Measurements from ENCODE around the gene RDX.
"Not testable (repeated sequence)": the region's sequence is repeated elsewhere in the genome, so short reads cannot be mapped to it uniquely, and the experiment has no call there.

The RDX gene

GRCh38 chr11:110217223-110217877 lies 79.1 kb downstream of the RDX start:
- no peaks in the 10 kb centered on the region for H3K9me2 ChIP-seq (replicated peaks; ENCODE audit: low read depth, low read length)
- no peaks in the 10 kb centered on the region for H3K79me2 ChIP-seq (ENCODE audit: insufficient read depth, low read length)
- no peaks in the 10 kb centered on the region for H3F3A ChIP-seq (ENCODE audit: low read depth)
- H2AFZ ChIP-seq (ENCODE audit: low read length): no peak overlapping the region
- no peak overlapping the region for H3K9ac ChIP-seq (ENCODE audit: low read depth, low read length, poor library complexity, severe bottlenecking)
- no peak overlapping the region for H3K4me2 ChIP-seq (ENCODE audit: low read depth, low read length, poor library complexity, severe bottlenecking)
- no peak for TF ChIP-seq EZH2phosphoT487 (IDR thresholded peaks at IDR 0.05; ENCODE audit: borderline replicate concordance)
- H3K36me3 ChIP-seq (ENCODE audit: insufficient read depth, low read length): no peaks in the 10 kb centered on the region
- no peaks in the 10 kb centered on the region for H3K27me3 ChIP-seq (ENCODE audit: insufficient read depth, low read length, poor library complexity, severe bottlenecking)
- no peak overlapping the region for H3K4me3 ChIP-seq (ENCODE audit: low read length, poor library complexity, severe bottlenecking)
- no peaks in the 10 kb centered on the region for H4K20me1 ChIP-seq (ENCODE audit: insufficient read depth, low read length, poor library complexity, severe bottlenecking)
- no peaks in the 10 kb centered on the region for H3K9me3 ChIP-seq (ENCODE audit: insufficient read depth, low read depth, low read length)
- no peaks in the 10 kb centered on the region for H3K4me1 ChIP-seq (ENCODE audit: insufficient read depth, low read length, poor library complexity, severe bottlenecking)

GRCh38 chr11:110209313-110209694 lies 87.1 kb downstream of the RDX start:
- H3K4me2 ChIP-seq (ENCODE audit: low read depth, low read length, poor library complexity, severe bottlenecking); H3K4me1 ChIP-seq (ENCODE audit: insufficient read depth, low read length, poor library complexity, severe bottlenecking); H3K36me3 ChIP-seq (ENCODE audit: insufficient read depth, low read length); H3F3A ChIP-seq (ENCODE audit: low read depth); H3K79me2 ChIP-seq (ENCODE audit: insufficient read depth, low read length); H3K9me2 ChIP-seq (replicated peaks; ENCODE audit: low read depth, low read length); H3K9ac ChIP-seq (ENCODE audit: low read depth, low read length, poor library complexity, severe bottlenecking); H4K20me1 ChIP-seq (ENCODE audit: insufficient read depth, low read length, poor library complexity, severe bottlenecking); H3K9me3 ChIP-seq (ENCODE audit: insufficient read depth, low read depth, low read length); H3K4me3 ChIP-seq (ENCODE audit: low read length, poor library complexity, severe bottlenecking); H2AFZ ChIP-seq (ENCODE audit: low read length); H3K27me3 ChIP-seq (ENCODE audit: insufficient read depth, low read length, poor library complexity, severe bottlenecking): not testable (repeated sequence)

GRCh38 chr11:110208678-110209312 lies 87.6 kb downstream of the RDX start:
- H3K27me3 ChIP-seq (ENCODE audit: insufficient read depth, low read length, poor library complexity, severe bottlenecking); H3F3A ChIP-seq (ENCODE audit: low read depth); H3K9me3 ChIP-seq (ENCODE audit: insufficient read depth, low read depth, low read length); H3K4me1 ChIP-seq (ENCODE audit: insufficient read depth, low read length, poor library complexity, severe bottlenecking); H3K9me2 ChIP-seq (replicated peaks; ENCODE audit: low read depth, low read length); H2AFZ ChIP-seq (ENCODE audit: low read length); H3K9ac ChIP-seq (ENCODE audit: low read depth, low read length, poor library complexity, severe bottlenecking); H3K36me3 ChIP-seq (ENCODE audit: insufficient read depth, low read length); H4K20me1 ChIP-seq (ENCODE audit: insufficient read depth, low read length, poor library complexity, severe bottlenecking); H3K4me3 ChIP-seq (ENCODE audit: low read length, poor library complexity, severe bottlenecking); H3K4me2 ChIP-seq (ENCODE audit: low read depth, low read length, poor library complexity, severe bottlenecking); H3K79me2 ChIP-seq (ENCODE audit: insufficient read depth, low read length): not testable (repeated sequence)

GRCh38 chr11:110207123-110207522 lies 89.3 kb downstream of the RDX start:
- no peaks in the 10 kb centered on the region for H3K4me1 ChIP-seq (ENCODE audit: insufficient read depth, low read length, poor library complexity, severe bottlenecking)
- H3K9me3 ChIP-seq (ENCODE audit: insufficient read depth, low read depth, low read length): no peaks in the 10 kb centered on the region
- no peak overlapping the region for H3K4me2 ChIP-seq (ENCODE audit: low read depth, low read length, poor library complexity, severe bottlenecking)
- no peak overlapping the region for H3K4me3 ChIP-seq (ENCODE audit: low read length, poor library complexity, severe bottlenecking)
- H3K27me3 ChIP-seq (ENCODE audit: insufficient read depth, low read length, poor library complexity, severe bottlenecking): no peaks in the 10 kb centered on the region
- H3K36me3 ChIP-seq (ENCODE audit: insufficient read depth, low read length): no peaks in the 10 kb centered on the region
- H2AFZ ChIP-seq (ENCODE audit: low read length): no peak overlapping the region
- no peaks in the 10 kb centered on the region for H3K9me2 ChIP-seq (replicated peaks; ENCODE audit: low read depth, low read length)
- no peaks in the 10 kb centered on the region for H3F3A ChIP-seq (ENCODE audit: low read depth)
- no peak overlapping the region for H3K9ac ChIP-seq (ENCODE audit: low read depth, low read length, poor library complexity, severe bottlenecking)
- H3K79me2 ChIP-seq (ENCODE audit: insufficient read depth, low read length): no peaks in the 10 kb centered on the region
- no peaks in the 10 kb centered on the region for H4K20me1 ChIP-seq (ENCODE audit: insufficient read depth, low read length, poor library complexity, severe bottlenecking)
- no peak for TF ChIP-seq EZH2phosphoT487 (IDR thresholded peaks at IDR 0.05; ENCODE audit: borderline replicate concordance)
- TF ChIP-seq CTCF (conservative IDR thresholded peaks at IDR 0.05; ENCODE audit: low read length): no peak
